ENCODE results near the gene MBP. TPM values are rescaled to one million over a fixed set of nuclear protein-coding genes. Genes with fewer than 3 reads are reported as not detected.
A peak's percentile ranks its signal among the peaks of the same experiment; 100 is the strongest.
"Not testable (repeated sequence)": the region's sequence is repeated elsewhere in the genome, so short reads cannot be mapped to it uniquely, and the experiment has no call there.

Gene MBP
- total and polyA plus RNA-seq, 2 donors (not counting 1 experiment from before 2014, with no cell fraction given) = 2.3 to 3.6 TPM

DNA sequence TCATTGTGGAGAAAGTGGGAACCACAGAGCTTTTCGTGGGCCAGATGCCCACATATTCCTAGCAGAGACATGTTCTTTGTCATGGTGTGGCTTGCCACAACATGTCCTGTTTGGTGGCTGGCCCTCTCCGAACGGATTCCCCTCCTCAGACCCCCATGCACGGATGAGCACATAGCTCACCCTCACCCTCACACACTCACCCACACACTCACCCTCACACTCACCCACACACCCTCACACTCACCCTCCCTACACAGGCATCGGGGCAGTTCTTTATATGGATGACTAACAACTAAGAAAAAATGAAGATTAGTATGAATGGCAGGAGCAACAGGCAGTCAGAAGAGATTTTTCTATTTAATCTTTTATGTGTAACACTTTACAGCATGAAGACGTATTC is 160.3 kb downstream of the MBP start:
- Histone ChIP-seq H3K9ac (ENCODE audit: insufficient read depth, low read length) (no peak overlapping the region), H3K4me3 (replicated peaks in 1 of 4; ENCODE audit: control extremely low read depth in 1 of 4, insufficient read depth in 1 of 4, low read depth in 3 of 4, low read length in 4 of 4) (no peak overlapping the region), H3K36me3 (ENCODE audit: control insufficient read depth, insufficient read depth, low read length) (no peaks in the 10 kb centered on the region), H4K20me1 (ENCODE audit: control insufficient read depth, extremely low read depth, insufficient read depth, low read length) (no peaks in the 10 kb centered on the region), H3K9me3 (ENCODE audit: control insufficient read depth, insufficient read depth, low read depth, low read length) (no peaks in the 10 kb centered on the region), H3K4me1 (ENCODE audit: control insufficient read depth, extremely low read depth, insufficient read depth, low read length) (no peaks in the 10 kb centered on the region), H3K4me2 (ENCODE audit: extremely low read depth, insufficient read depth, low read length) (no peak overlapping the region), H3K79me2 (ENCODE audit: control insufficient read depth, insufficient read depth, low read length) (no peaks in the 10 kb centered on the region), H3K27ac (ENCODE audit: insufficient read depth, low read length) (no peak overlapping the region), H2AFZ (ENCODE audit: low read length) (no peak overlapping the region), H3K27me3 (ENCODE audit: control insufficient read depth, insufficient read depth, low read length) (no peaks in the 10 kb centered on the region)
- TF ChIP-seq, protein P1, sequence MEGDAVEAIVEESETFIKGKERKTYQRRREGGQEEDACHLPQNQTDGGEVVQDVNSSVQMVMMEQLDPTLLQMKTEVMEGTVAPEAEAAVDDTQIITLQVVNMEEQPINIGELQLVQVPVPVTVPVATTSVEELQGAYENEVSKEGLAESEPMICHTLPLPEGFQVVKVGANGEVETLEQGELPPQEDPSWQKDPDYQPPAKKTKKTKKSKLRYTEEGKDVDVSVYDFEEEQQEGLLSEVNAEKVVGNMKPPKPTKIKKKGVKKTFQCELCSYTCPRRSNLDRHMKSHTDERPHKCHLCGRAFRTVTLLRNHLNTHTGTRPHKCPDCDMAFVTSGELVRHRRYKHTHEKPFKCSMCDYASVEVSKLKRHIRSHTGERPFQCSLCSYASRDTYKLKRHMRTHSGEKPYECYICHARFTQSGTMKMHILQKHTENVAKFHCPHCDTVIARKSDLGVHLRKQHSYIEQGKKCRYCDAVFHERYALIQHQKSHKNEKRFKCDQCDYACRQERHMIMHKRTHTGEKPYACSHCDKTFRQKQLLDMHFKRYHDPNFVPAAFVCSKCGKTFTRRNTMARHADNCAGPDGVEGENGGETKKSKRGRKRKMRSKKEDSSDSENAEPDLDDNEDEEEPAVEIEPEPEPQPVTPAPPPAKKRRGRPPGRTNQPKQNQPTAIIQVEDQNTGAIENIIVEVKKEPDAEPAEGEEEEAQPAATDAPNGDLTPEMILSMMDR (conservative IDR thresholded peaks at IDR 0.05 in 1 of 2, IDR thresholded peaks at IDR 0.05 in 1 of 2; ENCODE audit: low read depth in 1 of 2, low read length in 2 of 2) = no peak
- peak in 1 of 2 donors; percentile 11 for DNase-seq (ENCODE audit: low read depth in 2 of 2)

DNA sequence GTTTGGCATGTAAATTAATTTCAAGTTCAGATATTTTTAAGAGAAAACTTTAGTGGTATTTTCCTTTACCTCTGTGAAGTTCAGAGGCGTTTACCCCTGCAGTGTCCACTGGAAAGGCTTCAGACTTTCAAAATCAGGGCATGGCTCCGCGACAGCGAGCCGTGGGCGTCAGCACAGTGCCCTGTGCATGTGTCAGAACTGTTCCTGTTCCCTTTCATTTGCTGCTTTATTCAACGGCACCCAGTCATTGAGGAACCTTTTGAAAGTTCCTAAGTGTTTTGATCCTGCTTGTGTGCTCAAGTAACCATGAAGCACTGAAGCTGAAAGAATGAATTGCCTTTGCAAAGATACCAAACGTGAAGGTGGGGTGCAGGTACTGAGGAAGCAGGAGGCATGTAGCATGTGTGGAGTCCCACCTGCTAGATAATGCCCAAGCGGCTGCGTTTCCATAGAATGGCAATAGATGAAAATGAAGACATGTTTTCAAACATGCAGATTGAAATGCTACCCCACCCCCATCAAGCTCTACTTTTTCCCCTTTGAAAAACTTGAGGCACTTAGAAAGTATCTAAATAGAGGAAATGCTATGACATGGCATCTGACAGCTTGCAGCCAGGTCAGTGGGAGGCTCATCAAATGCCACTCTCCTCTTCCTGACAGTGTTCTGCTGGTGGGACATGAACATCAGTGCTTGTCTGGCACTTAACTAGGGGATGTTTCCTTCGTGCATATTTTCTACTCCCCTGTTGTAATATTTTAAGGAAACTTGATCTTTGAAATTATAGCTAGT is 161.6 kb downstream of the MBP start:
- Histone ChIP-seq H3K4me2 (ENCODE audit: extremely low read depth, insufficient read depth, low read length) (no peak overlapping the region), H3K9ac (ENCODE audit: insufficient read depth, low read length) (no peak overlapping the region), H3K36me3 (ENCODE audit: control insufficient read depth, insufficient read depth, low read length) (no peaks in the 10 kb centered on the region)

DNA sequence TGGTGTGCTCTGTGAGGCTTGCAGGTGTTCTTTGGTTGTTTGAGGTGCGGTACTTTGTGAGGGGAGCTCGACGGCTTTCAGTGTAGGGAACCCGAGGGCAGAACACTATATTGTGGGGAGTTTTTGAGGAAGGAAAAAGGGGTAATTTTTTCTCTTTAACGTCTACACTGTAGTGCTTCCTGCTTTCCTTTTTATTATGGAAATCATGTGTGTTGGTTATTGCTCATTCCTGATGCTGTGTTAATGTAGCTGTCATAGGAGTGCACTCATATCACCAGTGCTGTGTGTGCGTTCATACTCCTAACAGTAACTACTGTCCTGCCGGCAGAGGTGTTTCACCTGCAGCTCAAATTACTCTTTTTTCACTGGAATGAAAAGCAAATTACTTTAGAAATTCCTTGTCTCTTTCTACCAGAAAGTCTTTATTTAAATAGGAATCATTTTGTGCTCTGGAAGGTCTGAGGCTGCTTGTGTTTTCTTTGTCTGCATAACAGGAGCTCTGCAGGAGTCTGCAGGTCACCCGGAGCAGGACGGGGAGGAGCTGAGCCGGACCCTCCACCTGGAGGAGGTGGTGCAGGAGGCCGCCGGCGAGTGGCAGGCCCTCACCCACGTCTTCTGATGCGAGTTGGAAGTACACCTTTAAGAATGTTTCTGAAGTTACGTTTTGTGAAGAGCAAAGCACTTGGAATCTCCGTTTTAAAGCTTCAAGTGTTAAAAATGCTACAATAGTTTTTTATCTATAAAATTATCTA is 164.7 kb downstream of the MBP start:
- H4K20me1 ChIP-seq (ENCODE audit: control insufficient read depth, extremely low read depth, insufficient read depth, low read length) = no peaks in the 10 kb centered on the region
- H3K9me3 ChIP-seq (ENCODE audit: control insufficient read depth, insufficient read depth, low read depth, low read length) = no peaks in the 10 kb centered on the region
- H3K27ac ChIP-seq (ENCODE audit: insufficient read depth, low read length) = no peak overlapping the region
- no peak overlapping the region for H3K4me3 ChIP-seq (replicated peaks in 1 of 4; ENCODE audit: control extremely low read depth in 1 of 4, insufficient read depth in 1 of 4, low read depth in 3 of 4, low read length in 4 of 4)
- no peak overlapping the region for H3K4me2 ChIP-seq (ENCODE audit: extremely low read depth, insufficient read depth, low read length)
- peaks cover 2% of the 10 kb centered on the region for H3K79me2 ChIP-seq (ENCODE audit: control insufficient read depth, insufficient read depth, low read length)
- H3K36me3 ChIP-seq (ENCODE audit: control insufficient read depth, insufficient read depth, low read length) = no peaks in the 10 kb centered on the region
- no peaks in the 10 kb centered on the region for H3K27me3 ChIP-seq (ENCODE audit: control insufficient read depth, insufficient read depth, low read length)
- no peak overlapping the region for H2AFZ ChIP-seq (ENCODE audit: low read length)
- H3K4me1 ChIP-seq (ENCODE audit: control insufficient read depth, extremely low read depth, insufficient read depth, low read length) = no peaks in the 10 kb centered on the region
- no peak for DNase-seq (ENCODE audit: low read depth in 2 of 2)
- no peak overlapping the region for H3K9ac ChIP-seq (ENCODE audit: insufficient read depth, low read length)
- TF ChIP-seq EZH2 (IDR thresholded peaks at IDR 0.05; ENCODE audit: low read length, missing control alignments) = no peak
- TF ChIP-seq, protein P1 (conservative IDR thresholded peaks at IDR 0.05 in 1 of 2, IDR thresholded peaks at IDR 0.05 in 1 of 2; ENCODE audit: low read depth in 1 of 2, low read length in 2 of 2) = no peak

More for the DNA sequence above, 161.6 kb downstream of the MBP start:
- H3K79me2 ChIP-seq (ENCODE audit: control insufficient read depth, insufficient read depth, low read length) = peaks cover 2% of the 10 kb centered on the region
- TF ChIP-seq, protein P1 (conservative IDR thresholded peaks at IDR 0.05 in 1 of 2, IDR thresholded peaks at IDR 0.05 in 1 of 2; ENCODE audit: low read depth in 1 of 2, low read length in 2 of 2) = no peak
- no peak for TF ChIP-seq EZH2 (IDR thresholded peaks at IDR 0.05; ENCODE audit: low read length, missing control alignments)
- H3K4me3 ChIP-seq (replicated peaks in 1 of 4; ENCODE audit: control extremely low read depth in 1 of 4, insufficient read depth in 1 of 4, low read depth in 3 of 4, low read length in 4 of 4) = no peak overlapping the region
- no peaks in the 10 kb centered on the region for H4K20me1 ChIP-seq (ENCODE audit: control insufficient read depth, extremely low read depth, insufficient read depth, low read length)
- no peak overlapping the region for H2AFZ ChIP-seq (ENCODE audit: low read length)
- H3K27ac ChIP-seq (ENCODE audit: insufficient read depth, low read length) = no peak overlapping the region
- no peak for DNase-seq (ENCODE audit: low read depth in 2 of 2)
- no peaks in the 10 kb centered on the region for H3K27me3 ChIP-seq (ENCODE audit: control insufficient read depth, insufficient read depth, low read length)
- H3K4me1 ChIP-seq (ENCODE audit: control insufficient read depth, extremely low read depth, insufficient read depth, low read length) = no peaks in the 10 kb centered on the region
- H3K9me3 ChIP-seq (ENCODE audit: control insufficient read depth, insufficient read depth, low read depth, low read length) = no peaks in the 10 kb centered on the region

DNA sequence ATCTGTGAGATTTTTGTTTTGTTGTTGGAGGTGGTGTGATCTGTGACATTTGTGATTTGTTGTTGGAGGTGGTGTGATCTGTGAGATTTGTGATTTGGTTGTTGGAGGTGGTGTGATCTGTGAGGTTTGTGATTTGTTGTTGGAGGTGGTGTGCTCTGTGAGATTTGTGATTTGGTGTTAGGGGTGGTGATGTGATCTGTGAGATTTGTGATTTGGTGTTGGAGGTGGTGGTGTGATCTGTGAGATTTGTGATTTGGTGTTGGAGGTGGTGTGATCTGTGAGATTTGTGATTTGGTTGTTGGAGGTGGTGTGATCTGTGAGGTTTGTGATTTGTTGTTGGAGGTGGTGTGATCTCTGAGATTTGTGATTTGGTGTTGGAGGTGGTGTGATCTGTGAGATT is 165.3 kb downstream of the MBP start:
- H3K36me3 ChIP-seq (ENCODE audit: control insufficient read depth, insufficient read depth, low read length); H3K9me3 ChIP-seq (ENCODE audit: control insufficient read depth, insufficient read depth, low read depth, low read length); H3K27me3 ChIP-seq (ENCODE audit: control insufficient read depth, insufficient read depth, low read length); H3K4me1 ChIP-seq (ENCODE audit: control insufficient read depth, extremely low read depth, insufficient read depth, low read length); H4K20me1 ChIP-seq (ENCODE audit: control insufficient read depth, extremely low read depth, insufficient read depth, low read length); H3K79me2 ChIP-seq (ENCODE audit: control insufficient read depth, insufficient read depth, low read length); DNase-seq (ENCODE audit: low read depth in 2 of 2); H2AFZ ChIP-seq (ENCODE audit: low read length); H3K27ac ChIP-seq (ENCODE audit: insufficient read depth, low read length); H3K4me2 ChIP-seq (ENCODE audit: extremely low read depth, insufficient read depth, low read length); H3K9ac ChIP-seq (ENCODE audit: insufficient read depth, low read length); H3K4me3 ChIP-seq (replicated peaks in 1 of 4; ENCODE audit: control extremely low read depth in 1 of 4, insufficient read depth in 1 of 4, low read depth in 3 of 4, low read length in 4 of 4): not testable (repeated sequence)
